ENCODE measurements around the gene DPP9. TPM values are rescaled to one million over a fixed set of nuclear protein-coding genes. Genes with fewer than 3 reads are reported as not detected.

The DPP9 gene
- total RNA-seq, 1 experiment from 2014 or later, result 46.4 TPM

GRCh38 chr19:4717191-4717965 is 6.3 kb downstream of the DPP9 start:
- Mint-ChIP-seq H3K4me1 (peaks cover 2 to 5% of the 10 kb centered on the region in 2 experiments; a peak in 2 of 4 replicates), H3K9me3 (no peaks in the 10 kb centered on the region), H3K27ac (no peak overlapping the region), H3K27me3 (ENCODE audit: low read depth) (no peaks in the 10 kb centered on the region), H3K4me3 (no peak overlapping the region; a peak in 1 of 5 replicates), H3K36me3 (ENCODE audit: insufficient read depth in 1 of 3, low read depth in 3 of 3) (peaks cover 18 to 75% (median 63%) of the 10 kb centered on the region in 3 experiments)
- H3K23ac ChIP-seq (ENCODE audit: insufficient read length, low read depth, low read length), result no peak overlapping the region
- no peaks in the 10 kb centered on the region for H3K9me3 ChIP-seq (ENCODE audit: control insufficient read depth, low read depth, low read length)
- H3K27ac ChIP-seq (ENCODE audit: insufficient read length, low read depth, low read length), result no peak overlapping the region
- no peaks in the 10 kb centered on the region for H3K27me3 ChIP-seq (ENCODE audit: insufficient read depth, low read length)
- H2BK20ac ChIP-seq (ENCODE audit: low read depth, low read length, poor library complexity, severe bottlenecking), result no peak overlapping the region
- peaks cover 6% of the 10 kb centered on the region for H4K20me1 ChIP-seq (ENCODE audit: control insufficient read depth, insufficient read depth, insufficient read length)
- H3K4ac ChIP-seq (ENCODE audit: low read depth, low read length), result no peak overlapping the region
- H2AFZ ChIP-seq (ENCODE audit: low read length), result no peak overlapping the region
- no peak overlapping the region for H3K18ac ChIP-seq (ENCODE audit: insufficient read length, low read depth, low read length)
- no peak overlapping the region for H4K8ac ChIP-seq (replicated peaks; ENCODE audit: insufficient read length, low read depth, low read length)
- peaks cover under 1% of the 10 kb centered on the region for H3K23me2 ChIP-seq (ENCODE audit: insufficient read length, low read depth, low read length, poor library complexity, severe bottlenecking)
- no peak for TF ChIP-seq CTCF (conservative IDR thresholded peaks at IDR 0.05)
- H3K14ac ChIP-seq (ENCODE audit: insufficient read depth, low read length), result no peak overlapping the region
- H4K5ac ChIP-seq (ENCODE audit: insufficient read length, low read depth, low read length), result no peak overlapping the region
- no CpG with 5 or more reads among the region's 23 CpGs for WGBS (ENCODE audit: extremely low coverage, insufficient read length, low lambda C conversion rate)
- no peak overlapping the region for H3K56ac ChIP-seq (ENCODE audit: insufficient read length, low read depth, low read length)
- peaks cover 1% of the 10 kb centered on the region; the same call in 1 of the 2 replicates for H3K79me2 ChIP-seq (ENCODE audit: insufficient read depth, low read length)
- no peak overlapping the region for H3K4me2 ChIP-seq (ENCODE audit: insufficient read depth, insufficient read length, low read length)
- no peak for DNase-seq
- H2AK5ac ChIP-seq (ENCODE audit: insufficient read length, low read length), result no peak overlapping the region
- H3K4me1 ChIP-seq (ENCODE audit: insufficient read depth, low read length), result no peaks in the 10 kb centered on the region
- H2BK120ac ChIP-seq (ENCODE audit: low read depth, low read length, poor library complexity, severe bottlenecking), result no peak overlapping the region
- H3K9ac ChIP-seq (ENCODE audit: extremely low read depth, insufficient read length, low read length), result no peak overlapping the region
- peaks cover 3% of the 10 kb centered on the region for H3K79me1 ChIP-seq (ENCODE audit: insufficient read depth, low read depth, low read length, poor library complexity, severe bottlenecking)
- H4K91ac ChIP-seq (ENCODE audit: insufficient read length, low read depth, low read length), result no peak overlapping the region
- H2BK15ac ChIP-seq (ENCODE audit: low read depth, low read length), result no peak overlapping the region
- H3T11ph ChIP-seq (ENCODE audit: low read length), result no peak overlapping the region
- no peak overlapping the region for H2BK5ac ChIP-seq (ENCODE audit: insufficient read length, low read length)
- H2BK12ac ChIP-seq (ENCODE audit: insufficient read length, low read depth, low read length), result no peak overlapping the region
